Fibroblast of gingiva (primary cell): Measurements from ENCODE around the gene GOLGA7B.
A peak's percentile ranks its signal among the peaks of the same experiment; 100 is the strongest.

Source experiments
- DNase-seq: peaks from one replicate; pipeline ENCODE4 v3.0.0-alpha.2; 2011; ENCODE audit warnings: low read depth

GOLGA7B gene

DNA sequence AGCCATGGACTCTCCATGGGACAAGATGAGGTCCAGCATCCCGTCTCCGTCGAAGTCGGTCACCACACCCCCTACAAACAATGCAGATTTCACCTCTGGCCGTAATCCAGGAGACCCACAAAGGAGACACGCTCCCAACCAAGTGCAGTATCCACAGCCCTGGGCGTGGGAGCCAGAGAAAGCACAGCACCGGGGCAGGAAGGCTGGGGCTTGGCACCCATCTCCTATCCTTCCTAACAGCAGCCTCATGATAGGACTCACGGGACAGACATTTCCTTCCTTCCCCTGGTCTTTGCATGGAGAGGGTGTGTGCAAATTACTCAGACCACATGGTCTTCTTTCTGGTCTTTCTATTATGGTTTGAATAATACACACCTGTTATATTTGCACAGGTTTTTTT, 46.3 kb downstream of the GOLGA7B start:
- no peak for DNase-seq

GRCh38 chr10:97896756-97897358, 47.2 kb downstream of the GOLGA7B start:
- no peak for DNase-seq

DNA sequence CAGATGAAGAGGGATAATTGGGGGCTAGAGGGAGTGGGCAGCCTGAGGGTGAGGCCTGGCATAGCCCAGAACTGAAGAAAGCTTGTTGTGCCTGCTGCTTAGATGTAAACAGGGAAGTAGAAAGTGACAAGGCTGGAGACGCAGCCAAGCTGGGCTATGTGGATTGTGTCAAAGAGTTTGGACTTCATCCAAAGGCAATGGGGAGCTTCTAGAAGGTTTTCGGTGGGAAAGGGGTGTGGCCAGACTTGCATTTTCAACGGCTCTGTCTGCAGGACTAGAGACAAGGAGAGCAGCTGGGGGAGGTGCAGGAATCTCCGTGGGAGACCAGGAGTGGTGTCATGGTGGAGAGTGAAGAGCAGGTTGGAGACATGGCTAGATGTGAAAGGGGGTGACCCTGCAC, 48.8 kb downstream of the GOLGA7B start:
- no peak for DNase-seq

DNA sequence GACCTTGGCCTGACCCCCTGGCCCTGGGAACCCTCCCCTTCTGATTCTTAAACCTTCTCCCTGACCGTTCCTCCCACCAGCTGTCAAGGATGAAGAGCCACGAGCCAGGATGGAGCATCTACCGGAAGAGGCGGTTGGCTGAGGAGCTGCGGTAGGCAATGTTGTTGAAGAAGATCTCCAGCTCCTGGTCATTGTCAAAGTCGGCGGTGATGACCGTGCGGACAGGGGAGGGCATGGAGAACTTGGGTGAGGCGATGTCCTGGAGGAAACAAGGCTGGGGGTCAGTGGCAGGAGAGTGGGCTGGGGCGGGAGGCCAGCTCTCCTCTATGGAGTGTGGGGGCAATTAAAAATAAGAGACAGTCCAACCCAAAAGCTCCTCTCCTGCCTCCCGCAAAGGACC, 51.7 kb downstream of the GOLGA7B start:
- no peak for DNase-seq

DNA sequence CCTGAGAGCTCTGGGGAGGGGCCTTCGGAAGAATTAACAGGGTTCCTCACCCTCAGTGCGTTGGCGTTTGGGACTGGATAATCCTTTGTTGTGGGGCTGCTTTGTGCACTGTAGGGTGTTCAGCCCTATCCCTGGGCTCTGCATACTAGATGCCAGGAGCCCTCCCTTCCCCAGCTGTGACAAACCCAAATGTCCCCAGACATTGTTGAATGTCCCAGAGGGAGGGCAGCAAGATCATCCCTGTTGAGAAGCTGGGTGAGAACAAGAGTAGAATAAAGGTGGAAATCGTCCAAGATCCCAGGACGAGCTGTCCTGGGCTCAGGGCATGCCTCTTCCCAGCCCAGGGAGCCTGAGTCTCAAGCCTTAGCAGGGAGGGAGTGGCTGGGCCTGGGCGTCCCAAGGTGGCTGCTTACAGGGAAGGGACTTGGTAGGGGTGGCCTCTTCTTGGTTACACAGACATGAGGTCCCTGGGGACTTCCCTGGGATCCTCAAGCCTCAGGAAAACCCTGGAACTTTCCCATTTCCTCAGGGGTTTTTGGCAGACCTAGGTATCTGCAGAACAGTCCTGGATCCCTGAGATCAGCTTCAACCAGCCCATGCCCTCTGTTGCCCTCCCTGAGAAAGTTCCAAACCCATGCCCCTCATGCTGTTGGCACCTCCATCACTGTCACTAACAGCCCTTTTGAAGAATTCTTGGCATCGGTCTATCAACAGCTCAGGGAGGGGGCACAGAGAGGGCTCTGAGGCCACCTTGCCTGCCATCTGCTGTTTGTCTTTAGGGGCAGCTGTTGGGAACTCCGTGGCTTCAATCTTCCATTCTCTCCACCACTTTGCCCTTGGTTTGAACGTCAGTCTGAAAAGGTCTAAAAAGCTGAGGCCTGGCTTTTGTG, 53.7 kb downstream of the GOLGA7B start:
- DNase-seq: no peak

GRCh38 chr10:97904018-97904381, 54.4 kb downstream of the GOLGA7B start:
- DNase-seq: no peak

GRCh38 chr10:97904576-97904975, 54.9 kb downstream of the GOLGA7B start:
- no peak for DNase-seq

GRCh38 chr10:97905276-97905675, 55.6 kb downstream of the GOLGA7B start:
- DNase-seq: no peak

DNA sequence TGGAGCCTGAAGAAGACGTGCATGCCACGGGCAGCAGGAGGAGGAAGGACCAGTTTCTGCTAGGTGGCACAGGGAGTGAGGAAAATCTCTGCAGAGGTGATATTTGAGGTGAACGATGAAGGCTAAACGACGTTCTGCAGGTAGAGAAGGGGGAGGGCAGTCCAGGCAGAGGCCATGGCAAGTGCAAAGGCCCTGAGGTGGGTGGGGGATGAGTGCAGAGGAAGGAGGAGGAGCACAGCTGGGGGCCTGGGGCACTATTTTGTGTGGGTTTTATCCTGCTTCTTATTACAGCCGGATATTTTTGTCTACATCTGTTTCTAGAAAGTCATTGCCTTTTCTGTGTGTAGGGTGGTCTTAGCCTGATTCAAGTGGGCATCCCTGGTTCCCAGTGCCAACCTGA, 57.6 kb downstream of the GOLGA7B start:
- DNase-seq: no peak

DNA sequence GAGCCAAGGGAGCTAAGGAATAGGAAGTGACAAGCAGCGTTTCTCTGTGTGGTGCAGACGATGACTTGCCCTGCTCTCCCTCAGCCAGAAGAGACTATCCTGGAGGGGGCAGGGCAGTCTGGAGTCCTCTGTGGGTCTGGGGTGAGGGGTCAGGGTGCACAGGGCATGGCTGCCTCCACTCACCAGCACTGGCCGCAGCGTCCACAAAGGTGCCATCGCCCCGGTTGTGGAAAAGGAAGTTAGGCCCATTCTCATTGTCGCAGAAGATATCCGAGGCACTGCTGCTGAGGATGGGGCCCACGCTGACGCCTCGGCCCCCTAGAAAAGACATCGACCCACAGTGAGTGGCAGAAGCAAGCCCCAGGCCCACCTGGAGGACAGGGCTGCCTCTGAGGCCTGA, 58.2 kb downstream of the GOLGA7B start:
- no peak for DNase-seq

- no peak for DNase-seq
These were observed 61.0 kb downstream of the GOLGA7B start for GRCh38 chr10:97910661-97911060.

GRCh38 chr10:97911217-97911616, 61.6 kb downstream of the GOLGA7B start:
- DNase-seq: no peak

DNA sequence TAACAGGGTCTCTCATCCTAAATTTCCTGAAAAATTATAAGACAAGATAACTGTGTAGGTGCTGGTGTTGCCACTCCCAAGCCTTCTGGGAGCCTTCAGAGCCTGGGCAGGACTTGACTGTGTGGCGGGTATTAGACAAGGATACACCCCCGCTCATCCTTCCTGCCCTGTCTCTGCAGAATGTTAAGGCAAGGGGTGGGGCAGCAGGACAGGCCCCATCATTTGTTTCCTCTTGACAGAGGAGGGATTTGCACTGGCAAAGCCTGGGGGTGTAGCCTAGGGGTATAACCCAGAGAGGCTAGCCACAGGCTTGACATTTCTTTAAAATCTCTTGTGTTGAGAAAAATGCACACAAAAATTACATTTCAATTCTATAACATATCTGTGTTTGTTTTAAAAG, 63.5 kb downstream of the GOLGA7B start:
- DNase-seq: no peak

DNA sequence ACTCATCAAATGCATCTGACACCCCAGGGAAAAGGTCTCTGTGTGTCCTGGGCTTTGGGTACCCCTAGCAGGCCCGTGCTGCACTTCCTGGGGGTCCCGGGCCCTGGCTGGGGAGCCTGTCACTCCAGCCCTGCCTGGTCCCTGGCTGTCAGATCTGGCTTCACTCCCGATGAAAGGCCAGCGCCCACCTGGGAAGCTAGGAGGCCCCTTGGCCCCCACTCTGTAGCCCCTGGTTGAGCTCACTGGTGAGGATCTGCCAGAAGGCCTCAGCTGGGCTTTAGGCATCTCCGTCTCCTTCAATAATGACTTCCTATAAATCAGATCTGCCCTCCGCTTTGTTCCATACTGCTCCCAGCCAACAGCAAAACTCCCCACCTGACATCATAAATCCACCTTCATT, 64.0 kb downstream of the GOLGA7B start:
- DNase-seq: no peak

- DNase-seq: no peak
These were observed 64.7 kb downstream of the GOLGA7B start for GRCh38 chr10:97914171-97914836.

GRCh38 chr10:97914837-97915211, 65.2 kb downstream of the GOLGA7B start:
- DNase-seq: peak; percentile 36

DNA sequence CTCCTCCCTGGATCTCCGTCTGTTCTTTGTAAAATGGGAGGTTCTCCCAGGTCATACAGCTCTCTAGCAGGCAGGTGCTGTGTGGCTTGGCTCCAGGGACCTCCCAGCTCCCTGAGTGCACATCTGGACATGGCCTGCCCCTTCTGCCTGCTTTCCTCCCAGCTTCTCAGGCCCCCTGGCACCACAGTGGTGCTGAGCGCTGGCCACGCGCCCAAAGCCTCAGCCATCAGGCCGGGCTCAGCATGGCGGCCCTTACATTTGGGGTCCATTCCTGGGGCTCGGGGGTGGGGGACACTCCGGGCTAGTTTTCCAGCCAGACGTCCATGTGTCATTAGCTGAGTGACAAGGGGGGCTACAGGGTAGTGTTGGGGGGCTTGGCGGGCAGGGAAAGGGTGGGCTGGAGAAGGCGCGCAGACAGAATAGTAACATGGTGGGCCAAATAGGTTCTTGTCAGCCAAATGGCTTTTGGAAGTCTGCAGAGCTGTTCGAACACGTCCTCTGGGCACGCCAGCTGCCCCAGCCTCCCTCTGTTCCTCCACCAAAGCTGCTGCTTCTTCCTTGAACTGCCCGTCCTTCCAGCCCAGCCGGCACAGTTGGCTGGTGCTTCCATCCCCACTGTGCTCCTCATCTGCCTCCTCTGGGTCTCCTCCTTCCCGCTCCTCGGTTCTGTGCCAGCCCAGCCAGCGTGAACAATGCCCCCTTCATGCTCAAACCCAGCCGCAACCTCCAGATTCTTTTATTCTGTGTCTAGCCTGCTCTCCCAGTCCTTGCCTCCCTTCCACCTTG, 65.9 kb downstream of the GOLGA7B start:
- DNase-seq: no peak

DNA sequence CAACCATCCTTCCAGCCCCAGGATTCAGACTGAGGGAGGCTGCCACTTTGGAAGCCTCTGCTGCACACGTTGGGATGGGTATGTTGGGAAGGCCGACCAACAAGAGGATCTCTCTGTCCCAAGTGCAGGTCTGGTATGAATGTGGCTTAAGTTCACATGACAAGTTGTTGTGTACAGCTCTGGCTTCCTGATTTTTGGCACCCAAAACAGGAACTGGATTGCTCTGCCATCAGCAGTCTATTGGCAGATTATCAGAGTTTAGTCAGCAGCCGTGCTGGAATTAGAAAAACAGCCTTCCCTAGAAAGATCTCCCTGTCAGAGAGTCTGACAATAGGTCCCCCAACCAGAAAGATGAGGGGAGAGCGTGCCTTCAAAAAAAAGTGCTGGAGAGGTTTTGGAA, 66.9 kb downstream of the GOLGA7B start:
- peak; percentile 50 for DNase-seq

DNA sequence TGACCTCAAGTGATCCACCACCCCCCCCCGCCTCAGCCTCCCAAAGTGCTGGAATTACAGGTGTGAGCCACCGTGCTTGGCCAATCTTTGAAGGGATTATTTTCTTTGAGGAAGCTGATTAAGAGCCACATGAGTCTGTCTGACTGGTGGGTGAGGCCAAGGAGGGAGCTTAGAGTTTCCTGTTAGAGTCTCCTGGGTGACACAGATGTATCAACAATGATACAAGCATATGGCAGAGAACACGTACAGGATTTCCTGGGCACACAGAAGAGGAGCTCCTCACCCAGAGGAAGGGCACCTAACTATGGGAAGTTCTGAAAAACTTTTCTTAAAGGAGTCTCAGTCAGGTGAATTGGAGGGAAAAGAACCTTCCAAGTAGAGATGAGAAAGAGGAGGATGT, 69.4 kb downstream of the GOLGA7B start:
- DNase-seq: no peak

- DNase-seq: no peak
These were observed 71.2 kb downstream of the GOLGA7B start for GRCh38 chr10:97920865-97921264.
